NB4 (cell line): ENCODE results near the gene UBE2M.
A peak's percentile ranks its signal among the peaks of the same experiment; 100 is the strongest.

Source experiments
- DNase-seq: peaks from one replicate; pipeline ENCODE4 v3.0.0; 2010; ENCODE audit warnings: low read depth
- H3K4me3 ChIP-seq: one replicate; pipeline ENCODE4 v1.5.1; 2011; ENCODE audit warnings: mild to moderate bottlenecking, low read depth, low read length, moderate library complexity
- CTCF ChIP-seq: IDR thresholded peaks from one replicate; pipeline ENCODE4 v1.5.1; 2012; ENCODE audit warnings: low read depth, low read length
- MAX ChIP-seq: IDR thresholded peaks from 2 replicates; pipeline ENCODE4 v1.6.1; 2011; ENCODE audit warnings: low read depth, low read length
- MYC ChIP-seq: IDR thresholded peaks from 2 replicates; pipeline ENCODE4 v1.6.1; 2011; ENCODE audit warnings: low read depth, low read length
- POLR2A ChIP-seq: IDR thresholded peaks from 2 replicates; pipeline ENCODE4 v1.6.1; 2011; ENCODE audit warnings: mild to moderate bottlenecking; ENCODE audit not compliant: insufficient read length; ENCODE audit errors: extremely low read depth

UBE2M gene

GRCh38 chr19:58522709-58523108 lies 35.7 kb downstream of the UBE2M start:
- H3K4me3 ChIP-seq: no peak overlapping the region
- no peak for DNase-seq
- no peak for TF ChIP-seq MYC
- TF ChIP-seq POLR2A: no peak

DNA sequence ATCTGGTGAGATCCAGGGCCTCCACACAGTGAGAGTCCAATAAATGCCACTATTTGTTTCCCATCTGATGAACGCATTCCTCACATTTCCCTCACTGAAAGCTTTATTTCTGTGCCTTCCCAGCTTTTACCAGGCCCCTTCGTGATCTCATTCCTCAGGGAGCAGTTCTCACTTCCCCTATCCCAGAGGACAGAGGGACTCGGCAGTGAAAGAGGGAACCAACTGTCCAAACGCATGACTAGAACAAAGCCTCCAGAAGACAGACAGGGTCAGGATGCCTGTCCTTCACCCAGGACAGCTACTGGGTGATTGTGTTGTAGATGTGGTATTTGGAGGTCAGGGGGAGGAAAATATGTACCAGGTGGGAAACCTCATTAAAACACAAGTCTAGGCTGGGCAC lies 36.8 kb downstream of the UBE2M start:
- DNase-seq: no peak
- TF ChIP-seq POLR2A: no peak
- no peak for TF ChIP-seq CTCF
- no peak for TF ChIP-seq MYC
- no peak for TF ChIP-seq MAX
- peak overlapping the region; percentile 13 for H3K4me3 ChIP-seq

DNA sequence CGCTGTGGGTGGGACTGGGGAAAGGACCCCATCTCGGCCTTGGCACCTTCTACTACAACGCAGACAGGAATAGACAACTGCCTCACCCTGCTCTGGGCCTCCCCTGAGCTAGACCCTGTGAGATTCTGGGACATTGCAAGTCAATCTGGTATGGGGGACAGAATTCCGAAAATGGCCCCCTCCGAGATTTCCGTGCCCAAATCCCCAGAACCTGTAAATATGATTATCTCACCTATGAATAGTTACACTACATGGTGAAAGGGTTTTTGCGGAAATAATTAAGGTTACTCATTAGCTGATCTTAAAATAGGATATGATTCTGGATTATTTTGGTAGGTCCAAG lies 38.2 kb downstream of the UBE2M start:
- DNase-seq: no peak
- no peak for TF ChIP-seq MYC
- no peak for TF ChIP-seq CTCF
- no peak for TF ChIP-seq POLR2A
- TF ChIP-seq MAX: no peak
- peak overlapping the region; percentile 83 for H3K4me3 ChIP-seq

- DNase-seq: peak; percentile 98
- TF ChIP-seq MAX (peak; percentile 65; the same call in 1 of the 2 replicates), POLR2A (peak; percentile 69), CTCF (peak; percentile 59), MYC (peak; percentile 78)
- H3K4me3 ChIP-seq: peak within 1 kb of the TSS; percentile 83
These were observed 38.8 kb downstream of the UBE2M start, which contains the start of gene ZBTB45 for GRCh38 chr19:58519355-58520256. Gene ZBTB45 (minus strand): TSS chr19:58519810. CDS start chr19:58517673, 2,137 bp downstream.

GRCh38 chr19:58519087-58519354 lies 39.4 kb downstream of the UBE2M start:
- peak; percentile 85 for DNase-seq
- H3K4me3 ChIP-seq: peak overlapping the region; percentile 83
- TF ChIP-seq CTCF: peak; percentile 67
- TF ChIP-seq MYC: no peak

GRCh38 chr19:58518256-58519086 lies 39.9 kb downstream of the UBE2M start:
- DNase-seq: peak; percentile 72
- peak overlapping the region; percentile 83 for H3K4me3 ChIP-seq
- TF ChIP-seq POLR2A (no peak), MYC (no peak), MAX (no peak), CTCF (no peak)
